ENCODE data around the gene POP4.
A peak's percentile ranks its signal among the peaks of the same experiment; 100 is the strongest.

Gene POP4

DNA sequence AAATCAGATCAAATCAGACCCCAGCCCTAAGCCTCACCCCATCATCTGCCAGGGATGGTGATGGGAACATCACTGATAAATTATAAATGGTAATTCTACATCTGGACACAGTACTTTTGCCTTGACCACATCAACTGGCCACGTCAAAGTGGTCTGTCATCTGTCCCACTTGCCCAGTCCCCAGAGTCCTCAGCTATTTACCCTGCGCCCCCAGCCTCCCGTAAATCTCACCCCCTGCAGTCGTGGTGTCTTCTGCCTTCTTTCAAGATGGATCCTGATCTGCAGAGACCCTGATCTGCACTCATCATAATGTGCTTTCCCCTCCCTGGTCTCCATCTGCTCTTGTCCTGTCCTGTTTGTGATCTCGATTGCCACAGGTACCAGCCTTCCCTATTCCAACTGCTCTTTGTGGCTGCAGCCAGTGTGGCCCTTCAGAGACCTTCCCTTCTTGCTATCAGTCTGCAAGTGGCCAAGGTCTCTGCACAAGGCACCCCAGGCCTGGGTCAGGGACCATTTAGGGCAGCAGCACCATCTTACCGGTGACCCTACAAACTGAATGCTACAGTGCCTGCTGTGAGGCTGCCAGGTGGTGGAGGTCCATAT, 26.7 kb upstream of the POP4 start:
- DNase-seq (ENCODE audit: low spot score): no peak
- TF ChIP-seq, protein P1, sequence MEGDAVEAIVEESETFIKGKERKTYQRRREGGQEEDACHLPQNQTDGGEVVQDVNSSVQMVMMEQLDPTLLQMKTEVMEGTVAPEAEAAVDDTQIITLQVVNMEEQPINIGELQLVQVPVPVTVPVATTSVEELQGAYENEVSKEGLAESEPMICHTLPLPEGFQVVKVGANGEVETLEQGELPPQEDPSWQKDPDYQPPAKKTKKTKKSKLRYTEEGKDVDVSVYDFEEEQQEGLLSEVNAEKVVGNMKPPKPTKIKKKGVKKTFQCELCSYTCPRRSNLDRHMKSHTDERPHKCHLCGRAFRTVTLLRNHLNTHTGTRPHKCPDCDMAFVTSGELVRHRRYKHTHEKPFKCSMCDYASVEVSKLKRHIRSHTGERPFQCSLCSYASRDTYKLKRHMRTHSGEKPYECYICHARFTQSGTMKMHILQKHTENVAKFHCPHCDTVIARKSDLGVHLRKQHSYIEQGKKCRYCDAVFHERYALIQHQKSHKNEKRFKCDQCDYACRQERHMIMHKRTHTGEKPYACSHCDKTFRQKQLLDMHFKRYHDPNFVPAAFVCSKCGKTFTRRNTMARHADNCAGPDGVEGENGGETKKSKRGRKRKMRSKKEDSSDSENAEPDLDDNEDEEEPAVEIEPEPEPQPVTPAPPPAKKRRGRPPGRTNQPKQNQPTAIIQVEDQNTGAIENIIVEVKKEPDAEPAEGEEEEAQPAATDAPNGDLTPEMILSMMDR (IDR thresholded peaks at IDR 0.05; ENCODE audit: extremely low read depth, missing control alignments): no peak

DNA sequence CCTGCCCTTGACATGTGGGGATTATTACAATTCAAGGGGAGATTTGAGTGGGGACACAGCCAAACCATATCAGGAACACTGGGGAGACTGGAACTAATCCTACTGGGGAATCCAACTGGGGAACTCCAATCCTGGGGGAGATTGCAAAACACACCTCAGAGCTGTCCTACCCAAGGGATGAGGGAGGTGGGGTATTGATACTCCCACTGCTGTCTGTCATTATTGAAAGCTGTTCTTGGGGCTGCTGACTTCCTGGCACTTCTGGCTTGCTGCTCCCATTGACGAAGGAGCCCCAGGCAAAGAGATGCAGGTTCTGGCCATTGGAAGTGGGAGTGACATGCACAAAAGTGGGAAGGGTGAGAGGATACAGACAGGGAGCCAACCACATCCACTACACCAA, 24.7 kb upstream of the POP4 start:
- TF ChIP-seq, protein P1 (IDR thresholded peaks at IDR 0.05; ENCODE audit: extremely low read depth, missing control alignments): no peak
- DNase-seq (ENCODE audit: low spot score): no peak

DNA sequence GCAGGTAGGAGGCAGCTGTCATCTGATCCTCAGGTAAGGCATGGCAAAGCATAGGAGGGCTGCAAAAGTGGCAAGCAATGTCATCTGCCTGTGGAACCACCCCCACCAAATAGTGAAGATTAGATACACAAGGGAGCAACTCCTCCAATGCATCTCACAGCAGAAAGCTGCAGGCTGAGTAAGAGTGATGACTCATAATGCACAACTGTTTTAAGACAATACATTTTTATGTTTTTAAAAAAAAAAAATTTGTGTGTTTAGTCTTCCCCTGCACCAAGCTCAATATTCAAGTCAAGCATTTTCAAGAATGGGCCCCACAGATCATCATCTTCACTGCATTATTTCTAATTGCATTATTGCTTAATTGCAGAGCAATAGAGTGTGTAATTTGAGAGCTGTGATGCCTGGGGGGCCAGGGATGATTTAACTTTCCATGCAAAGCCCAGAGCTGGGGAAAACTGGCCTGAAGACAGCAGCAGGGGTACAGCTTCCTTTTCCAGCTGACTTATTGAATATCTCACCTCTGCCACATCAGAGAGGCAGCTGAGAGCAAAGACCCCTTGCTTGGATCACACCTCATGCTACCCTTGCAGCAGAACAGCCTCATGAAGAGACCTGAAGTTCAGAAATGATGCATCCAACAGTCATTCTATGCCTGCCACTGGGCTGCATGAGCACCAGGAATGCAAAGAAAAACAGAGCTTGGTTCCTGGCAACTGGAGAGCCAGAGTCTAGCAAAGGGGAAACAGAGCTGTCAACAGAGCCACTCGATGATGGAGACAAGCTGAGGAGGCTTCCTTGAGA, 22.7 kb upstream of the POP4 start:
- DNase-seq (ENCODE audit: low spot score): no peak
- TF ChIP-seq, protein P1 (IDR thresholded peaks at IDR 0.05; ENCODE audit: extremely low read depth, missing control alignments): no peak

DNA sequence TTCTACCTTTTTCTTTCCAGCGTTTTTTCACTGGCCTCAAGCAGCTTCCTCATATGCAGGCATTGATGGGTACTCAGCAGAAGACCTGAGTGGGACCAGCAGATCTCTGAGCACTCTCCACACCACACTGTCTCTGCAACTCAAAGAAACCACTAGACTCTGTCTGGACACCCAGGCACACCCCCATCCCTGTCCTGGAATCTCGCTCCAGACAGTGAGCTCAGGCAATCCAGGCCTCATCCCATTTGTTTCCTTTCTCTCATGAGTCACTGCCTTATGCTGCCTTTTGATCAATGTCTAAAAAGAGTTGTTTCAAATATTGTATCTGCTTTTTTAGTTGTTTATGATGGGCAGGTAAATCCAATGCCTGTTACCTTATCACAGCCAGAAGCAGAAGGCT, 19.7 kb upstream of the POP4 start:
- no peak for DNase-seq (ENCODE audit: low spot score)
- TF ChIP-seq, protein P1 (IDR thresholded peaks at IDR 0.05; ENCODE audit: extremely low read depth, missing control alignments): no peak

DNA sequence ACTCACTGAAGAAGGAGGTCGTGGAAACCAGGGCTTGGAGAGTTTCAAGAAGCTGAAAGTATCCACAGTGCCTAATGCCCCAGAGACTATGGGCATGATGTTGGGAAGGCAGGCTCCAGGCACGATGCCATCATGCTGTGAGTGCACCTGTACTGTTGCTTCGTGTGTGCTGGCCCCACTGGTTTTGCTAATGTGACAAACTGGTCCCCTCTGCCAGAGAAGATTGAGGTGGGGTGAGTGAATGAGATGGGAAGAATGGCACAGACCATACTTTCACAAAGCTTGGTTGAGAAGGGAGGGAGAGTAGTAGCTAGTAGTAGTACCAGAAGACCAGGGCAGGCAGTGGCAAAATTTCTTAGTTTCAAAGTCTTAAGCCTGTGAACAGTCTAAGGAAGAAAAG, 19.0 kb upstream of the POP4 start:
- TF ChIP-seq, protein P1 (IDR thresholded peaks at IDR 0.05; ENCODE audit: extremely low read depth, missing control alignments): no peak

DNA sequence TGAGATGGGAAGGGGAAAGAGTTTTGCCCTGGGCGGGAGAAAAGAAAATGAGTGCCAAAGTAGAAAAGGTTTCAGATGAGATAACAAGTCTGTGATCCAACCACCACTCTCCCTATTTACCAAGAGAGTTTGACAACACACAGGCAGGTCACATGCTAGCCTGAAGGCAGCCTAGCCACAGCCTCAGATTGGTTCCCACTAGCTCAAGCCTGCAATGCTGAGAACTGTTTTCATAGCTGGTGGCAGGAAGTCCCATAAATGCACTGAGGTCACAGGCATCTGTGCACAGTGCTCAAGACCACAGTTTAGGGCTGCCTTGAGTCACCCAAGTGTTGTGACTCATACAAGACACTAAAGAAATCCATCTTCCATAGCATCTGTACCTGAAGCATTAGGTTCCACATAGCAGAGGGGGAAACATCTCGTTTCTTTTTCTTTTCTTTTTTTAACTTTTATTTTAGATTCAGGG, 18.5 kb upstream of the POP4 start:
- peak; percentile 40 for DNase-seq (ENCODE audit: low spot score)

More for the DNA sequence above, 19.0 kb upstream of the POP4 start:
- no peak for DNase-seq (ENCODE audit: low spot score)

DNA sequence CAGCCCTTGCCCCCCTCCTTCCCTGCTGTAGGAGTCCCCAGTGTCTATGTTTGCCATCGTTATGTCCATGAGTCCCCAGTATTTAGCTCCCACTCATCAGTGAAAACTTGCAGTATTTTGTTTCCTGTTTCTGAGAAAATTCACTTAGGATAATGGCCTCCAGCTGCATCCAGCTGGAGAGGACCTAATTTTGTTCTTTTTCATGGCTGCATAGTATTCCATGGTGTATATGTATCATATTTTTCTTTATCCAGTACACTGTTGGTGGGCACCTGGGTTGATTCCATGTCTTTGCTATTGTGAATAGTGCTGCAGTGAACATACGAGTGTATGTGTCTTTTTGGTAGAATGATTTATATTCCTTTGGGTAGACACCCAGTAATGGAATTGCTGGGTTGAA, 18.0 kb upstream of the POP4 start:
- TF ChIP-seq, protein P1 (IDR thresholded peaks at IDR 0.05; ENCODE audit: extremely low read depth, missing control alignments): no peak
- DNase-seq (ENCODE audit: low spot score): no peak

More for the DNA sequence above, 18.5 kb upstream of the POP4 start:
- TF ChIP-seq, protein P1 (IDR thresholded peaks at IDR 0.05; ENCODE audit: extremely low read depth, missing control alignments): no peak
